Measurements from ENCODE around the gene DPYD.

DPYD gene

DNA sequence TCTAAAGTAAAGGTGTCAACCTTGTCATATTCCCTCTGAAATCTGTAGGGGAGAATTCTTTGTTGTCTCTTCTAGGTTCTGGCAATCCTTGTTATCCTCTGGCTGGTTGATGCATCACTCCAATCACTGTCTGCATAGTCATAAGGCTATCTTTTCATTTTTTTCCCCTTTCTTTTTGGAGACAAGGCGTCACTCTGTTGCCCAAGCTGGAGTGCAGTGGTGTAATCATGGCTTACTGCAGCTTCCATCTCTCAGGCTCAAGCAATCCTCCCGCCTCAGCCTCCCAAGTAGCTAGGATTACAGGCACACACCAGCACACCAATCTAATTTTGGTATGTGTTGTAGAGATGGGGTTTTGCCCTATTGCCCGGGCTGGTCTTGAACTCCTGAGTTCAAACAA is 12.9 kb downstream of the DPYD start:
- Histone ChIP-seq H3K4me3 (ENCODE audit: low read depth, low read length) (0 out of 2 replicates have a peak overlapping the region, but pooled peaks have one; percentile 25), H2AFZ (ENCODE audit: low read length, unreplicated experiment) (no peak overlapping the region), H3K79me2 (ENCODE audit: control insufficient read depth, insufficient read depth, low read length, unreplicated experiment) (peaks cover 65% of the 10 kb centered on the region), H3K27ac (ENCODE audit: low read depth, low read length) (peak overlapping the region; percentile 85), H3K36me3 (ENCODE audit: insufficient read depth, low read length) (no peaks in the 10 kb centered on the region), H3K27me3 (ENCODE audit: insufficient read depth, low read length) (no peaks in the 10 kb centered on the region), H3K4me1 (ENCODE audit: control insufficient read depth, insufficient read depth, low read length, unreplicated experiment) (peaks cover 57% of the 10 kb centered on the region)

- peak overlapping the region; percentile 25 for H3K4me3 ChIP-seq (ENCODE audit: low read depth, low read length)
- H2AFZ ChIP-seq (ENCODE audit: low read length, unreplicated experiment): no peak overlapping the region
- H3K27me3 ChIP-seq (ENCODE audit: insufficient read depth, low read length): no peaks in the 10 kb centered on the region
- no peaks in the 10 kb centered on the region for H3K36me3 ChIP-seq (ENCODE audit: insufficient read depth, low read length)
- peaks cover 66% of the 10 kb centered on the region for H3K4me1 ChIP-seq (ENCODE audit: control insufficient read depth, insufficient read depth, low read length, unreplicated experiment)
- H3K27ac ChIP-seq (ENCODE audit: low read depth, low read length): peak overlapping the region; percentile 85
- H3K79me2 ChIP-seq (ENCODE audit: control insufficient read depth, insufficient read depth, low read length, unreplicated experiment): peaks cover 66% of the 10 kb centered on the region
These were observed 14.1 kb downstream of the DPYD start for GRCh38 chr1:97906567-97907241.

GRCh38 chr1:97905141-97905940 is 15.5 kb downstream of the DPYD start:
- H3K4me1 ChIP-seq (ENCODE audit: control insufficient read depth, insufficient read depth, low read length, unreplicated experiment): peaks cover 68% of the 10 kb centered on the region
- H3K36me3 ChIP-seq (ENCODE audit: insufficient read depth, low read length): no peaks in the 10 kb centered on the region
- peaks cover 68% of the 10 kb centered on the region for H3K79me2 ChIP-seq (ENCODE audit: control insufficient read depth, insufficient read depth, low read length, unreplicated experiment)
- H3K4me3 ChIP-seq (ENCODE audit: low read depth, low read length): no peak overlapping the region
- H3K27me3 ChIP-seq (ENCODE audit: insufficient read depth, low read length): no peaks in the 10 kb centered on the region
- peak overlapping the region; percentile 85 for H3K27ac ChIP-seq (ENCODE audit: low read depth, low read length)
- no peak overlapping the region for H2AFZ ChIP-seq (ENCODE audit: low read length, unreplicated experiment)

DNA sequence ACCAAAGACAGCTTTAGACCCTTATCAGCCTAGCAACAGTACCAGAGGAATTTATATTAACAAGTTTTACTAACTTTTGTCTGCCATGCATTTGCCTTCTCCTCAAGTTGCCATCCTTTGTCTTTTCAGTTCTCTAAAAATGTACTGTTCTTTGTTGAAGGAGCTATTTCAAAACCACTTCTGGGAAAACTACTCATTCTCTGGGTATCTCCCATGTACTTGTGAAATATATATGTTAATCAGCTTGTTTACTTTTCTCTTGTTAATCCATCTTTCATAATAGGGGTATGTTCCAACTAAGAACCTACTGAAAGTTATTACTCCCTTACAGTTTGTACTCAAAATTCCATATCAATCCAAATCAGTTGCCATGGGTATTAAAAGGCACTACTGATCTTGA is 16.3 kb downstream of the DPYD start:
- no peak overlapping the region for H2AFZ ChIP-seq (ENCODE audit: low read length, unreplicated experiment)
- peak overlapping the region; percentile 41 for H3K4me3 ChIP-seq (ENCODE audit: low read depth, low read length)
- peaks cover under 1% of the 10 kb centered on the region; the same call in 1 of the 2 replicates for H3K36me3 ChIP-seq (ENCODE audit: insufficient read depth, low read length)
- H3K4me1 ChIP-seq (ENCODE audit: control insufficient read depth, insufficient read depth, low read length, unreplicated experiment): peaks cover 76% of the 10 kb centered on the region
- H3K27ac ChIP-seq (ENCODE audit: low read depth, low read length): peak overlapping the region; percentile 85
- peaks cover 72% of the 10 kb centered on the region for H3K79me2 ChIP-seq (ENCODE audit: control insufficient read depth, insufficient read depth, low read length, unreplicated experiment)
- no peaks in the 10 kb centered on the region for H3K27me3 ChIP-seq (ENCODE audit: insufficient read depth, low read length)

DNA sequence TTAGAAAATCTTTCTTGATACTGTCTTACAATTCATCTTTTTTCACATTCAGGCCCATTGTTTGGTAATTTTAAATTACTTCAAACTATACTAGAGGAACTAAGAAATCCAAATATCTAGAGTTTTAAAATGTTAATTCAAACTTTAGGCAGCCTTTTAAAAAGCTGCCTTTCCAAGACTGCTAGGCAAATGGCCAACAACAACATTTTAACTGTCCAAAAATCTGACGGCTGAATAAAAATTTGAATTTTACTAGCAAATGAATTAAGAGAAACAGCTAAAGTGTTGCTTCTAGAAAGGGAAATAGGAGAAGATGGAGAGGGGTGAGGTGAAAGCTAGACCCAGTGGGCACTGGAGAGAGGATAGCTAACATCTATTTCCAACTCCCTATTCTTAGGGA is 17.2 kb downstream of the DPYD start:
- H3K27ac ChIP-seq (ENCODE audit: low read depth, low read length): peak overlapping the region; percentile 85
- H3K4me1 ChIP-seq (ENCODE audit: control insufficient read depth, insufficient read depth, low read length, unreplicated experiment): peaks cover 85% of the 10 kb centered on the region
- H2AFZ ChIP-seq (ENCODE audit: low read length, unreplicated experiment): no peak overlapping the region
- peak overlapping the region; percentile 41 for H3K4me3 ChIP-seq (ENCODE audit: low read depth, low read length)
- peaks cover 10% of the 10 kb centered on the region for H3K36me3 ChIP-seq (ENCODE audit: insufficient read depth, low read length)
- H3K27me3 ChIP-seq (ENCODE audit: insufficient read depth, low read length): no peaks in the 10 kb centered on the region
- H3K79me2 ChIP-seq (ENCODE audit: control insufficient read depth, insufficient read depth, low read length, unreplicated experiment): peaks cover 73% of the 10 kb centered on the region

DNA sequence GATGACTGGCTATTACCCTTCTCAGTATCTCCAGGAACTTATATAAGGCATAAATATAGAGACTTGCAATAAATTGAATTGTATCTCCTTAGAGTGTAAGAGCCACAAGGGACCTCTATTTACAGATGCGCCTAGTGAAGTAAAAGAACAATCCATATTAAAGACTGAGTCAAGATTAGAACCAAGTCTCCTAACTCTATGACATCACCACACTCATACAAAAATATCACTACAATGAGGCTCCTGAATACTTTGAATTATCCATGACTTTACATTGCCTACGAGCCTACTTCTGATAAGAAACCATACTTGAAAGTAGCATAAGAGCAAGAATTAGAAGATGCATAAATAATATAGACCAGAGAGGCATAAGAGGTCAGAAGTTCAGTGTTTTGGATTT is 18.8 kb downstream of the DPYD start:
- peaks cover 13% of the 10 kb centered on the region for H3K36me3 ChIP-seq (ENCODE audit: insufficient read depth, low read length)
- H3K4me3 ChIP-seq (ENCODE audit: low read depth, low read length): peak overlapping the region; percentile 5; the same call in 1 of the 2 replicates
- H3K27ac ChIP-seq (ENCODE audit: low read depth, low read length): peak overlapping the region; percentile 77
- no peak overlapping the region for H2AFZ ChIP-seq (ENCODE audit: low read length, unreplicated experiment)
- peaks cover 78% of the 10 kb centered on the region for H3K79me2 ChIP-seq (ENCODE audit: control insufficient read depth, insufficient read depth, low read length, unreplicated experiment)
- H3K27me3 ChIP-seq (ENCODE audit: insufficient read depth, low read length): no peaks in the 10 kb centered on the region
- peaks cover 74% of the 10 kb centered on the region for H3K4me1 ChIP-seq (ENCODE audit: control insufficient read depth, insufficient read depth, low read length, unreplicated experiment)

DNA sequence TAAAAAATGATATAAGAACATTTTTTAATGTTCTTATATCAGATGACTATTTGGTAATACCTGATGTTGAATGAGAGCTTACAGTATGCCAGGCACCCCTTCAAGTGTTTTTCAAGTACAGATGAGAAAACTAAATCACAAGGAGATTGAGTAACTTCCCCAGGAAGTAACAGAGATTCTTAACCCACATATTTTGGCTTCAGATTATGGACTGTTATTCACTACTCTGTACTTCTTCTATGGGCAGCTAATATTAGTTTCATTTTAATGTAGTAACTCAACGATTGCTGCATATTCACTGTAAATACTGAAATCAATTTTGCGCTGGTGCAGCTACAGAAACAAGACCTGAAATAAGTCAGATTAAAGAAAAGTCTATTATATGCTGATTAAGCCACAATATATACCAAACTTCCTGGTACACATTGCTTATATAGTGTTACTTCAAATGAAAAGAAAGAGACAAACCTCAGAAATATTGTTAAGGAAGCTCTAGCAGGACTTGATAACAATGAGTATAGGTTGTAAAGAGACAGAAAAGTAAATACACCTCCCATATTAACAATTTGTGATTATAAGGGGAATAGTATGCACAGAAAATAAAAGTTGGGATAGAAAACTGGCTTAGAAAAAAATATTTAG is 19.7 kb downstream of the DPYD start:
- Histone ChIP-seq H3K27me3 (ENCODE audit: insufficient read depth, low read length) (no peaks in the 10 kb centered on the region), H3K4me3 (ENCODE audit: low read depth, low read length) (peak overlapping the region; percentile 78), H2AFZ (ENCODE audit: low read length, unreplicated experiment) (peak overlapping the region; percentile 35), H3K36me3 (ENCODE audit: insufficient read depth, low read length) (peaks cover 13% of the 10 kb centered on the region), H3K79me2 (ENCODE audit: control insufficient read depth, insufficient read depth, low read length, unreplicated experiment) (peaks cover 78% of the 10 kb centered on the region), H3K27ac (ENCODE audit: low read depth, low read length) (peak overlapping the region; percentile 77), H3K4me1 (ENCODE audit: control insufficient read depth, insufficient read depth, low read length, unreplicated experiment) (peaks cover 67% of the 10 kb centered on the region)

- Histone ChIP-seq H3K27ac (ENCODE audit: low read depth, low read length) (peak overlapping the region; percentile 17; the same call in 1 of the 2 replicates), H3K27me3 (ENCODE audit: insufficient read depth, low read length) (no peaks in the 10 kb centered on the region), H2AFZ (ENCODE audit: low read length, unreplicated experiment) (no peak overlapping the region), H3K4me1 (ENCODE audit: control insufficient read depth, insufficient read depth, low read length, unreplicated experiment) (peaks cover 51% of the 10 kb centered on the region), H3K79me2 (ENCODE audit: control insufficient read depth, insufficient read depth, low read length, unreplicated experiment) (peaks cover 75% of the 10 kb centered on the region), H3K4me3 (ENCODE audit: low read depth, low read length) (no peak overlapping the region), H3K36me3 (ENCODE audit: insufficient read depth, low read length) (peaks cover 13% of the 10 kb centered on the region)
These were observed 21.9 kb downstream of the DPYD start for GRCh38 chr1:97898948-97899347.

DNA sequence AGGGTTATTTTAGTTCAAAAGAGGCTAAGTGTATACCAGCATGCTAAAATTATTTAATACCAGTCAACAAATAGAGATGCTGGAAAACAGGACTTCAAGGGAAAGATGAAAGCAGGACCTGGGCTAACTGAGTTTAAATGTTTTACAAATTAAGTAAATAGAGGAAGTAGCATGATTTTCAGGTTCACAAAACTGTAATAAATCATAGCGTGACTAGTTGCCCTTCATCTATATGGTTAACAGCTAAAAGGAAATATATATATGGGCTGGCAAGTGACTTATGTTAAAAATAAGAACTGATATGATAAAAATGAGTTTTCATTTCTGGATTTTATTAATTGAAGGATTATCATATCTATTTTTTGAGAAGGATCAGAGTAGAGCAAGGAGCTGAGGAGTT is 25.6 kb downstream of the DPYD start:
- Histone ChIP-seq H3K27ac (ENCODE audit: low read depth, low read length) (no peak overlapping the region), H3K36me3 (ENCODE audit: insufficient read depth, low read length) (peaks cover 13% of the 10 kb centered on the region), H3K79me2 (ENCODE audit: control insufficient read depth, insufficient read depth, low read length, unreplicated experiment) (peaks cover 67% of the 10 kb centered on the region), H3K4me3 (ENCODE audit: low read depth, low read length) (no peak overlapping the region), H3K27me3 (ENCODE audit: insufficient read depth, low read length) (no peaks in the 10 kb centered on the region), H2AFZ (ENCODE audit: low read length, unreplicated experiment) (no peak overlapping the region), H3K4me1 (ENCODE audit: control insufficient read depth, insufficient read depth, low read length, unreplicated experiment) (peaks cover 28% of the 10 kb centered on the region)

- Histone ChIP-seq H3K36me3 (ENCODE audit: insufficient read depth, low read length) (peaks cover 5% of the 10 kb centered on the region), H3K27ac (ENCODE audit: low read depth, low read length) (peak overlapping the region; percentile 11), H3K79me2 (ENCODE audit: control insufficient read depth, insufficient read depth, low read length, unreplicated experiment) (peaks cover 59% of the 10 kb centered on the region)
These were observed 27.0 kb downstream of the DPYD start for GRCh38 chr1:97893844-97894243.

More at GRCh38 chr1:97893844-97894243, 27.0 kb downstream of the DPYD start:
- Histone ChIP-seq H2AFZ (ENCODE audit: low read length, unreplicated experiment) (no peak overlapping the region), H3K27me3 (ENCODE audit: insufficient read depth, low read length) (no peaks in the 10 kb centered on the region), H3K4me1 (ENCODE audit: control insufficient read depth, insufficient read depth, low read length, unreplicated experiment) (peaks cover 13% of the 10 kb centered on the region), H3K4me3 (ENCODE audit: low read depth, low read length) (no peak overlapping the region)

Data from ACC112 (cell line).